GM12878 (cell line): ENCODE data around the gene MOK. TPM values are rescaled to one million over a fixed set of nuclear protein-coding genes. Genes with fewer than 3 reads are reported as not detected.

ENCODE experiments used
- ATAC-seq: fragments of 200-7000 bp; cut with Tn5 transposase; 3 replicates; pipeline ENCODE4 v1.9.1; 2020; ENCODE audit warnings: mild to moderate bottlenecking, moderate library complexity
- BruUV-seq: library from RNA; stranded (reverse); fragments of 400-500 nt; replicated peaks from 2 replicates; lab custom pipeline; 2021; lab: Mats Ljungman, UMichigan
- CTCF ChIA-PET: fragments of 300-600 bp; sonication (Branson Sonifier 250); formaldehyde crosslinking; extraction: SDS; loops from one replicate; lab custom pipeline; 2021; ENCODE audit warnings: inconsistent platforms; lab: Yijun Ruan, JAX
- POLR2A ChIA-PET: fragments of 350-600 bp; formaldehyde crosslinking; extraction: SDS; loops from one replicate; lab custom pipeline; 2021; ENCODE audit warnings: inconsistent platforms; lab: Charles Lee
- RAD21 ChIA-PET: fragments of 300-600 bp; sonication (Branson Sonifier 250); formaldehyde crosslinking; loops from one replicate; lab custom pipeline; 2023; ENCODE audit warnings: antibody characterized with exemption; ENCODE audit not compliant: unreplicated experiment; lab: Charles Lee
- SMC1A ChIA-PET: fragments of 300-600 bp; sonication (Branson Sonifier 250); formaldehyde crosslinking; loops from one replicate; lab custom pipeline; 2023; ENCODE audit not compliant: unreplicated experiment, uncharacterized antibody; lab: Charles Lee
- DNase-seq: peaks from one replicate; pipeline ENCODE4 v3.0.0-alpha.2; 2011; ENCODE audit warnings: low read depth, low spot score
- FAIRE-seq: peaks from 3 replicates; lab custom pipeline; 2011; peaks lifted over from hg19 to GRCh38; lab: Jason Lieb, UNC
- H2AFZ ChIP-seq: 2 replicates; pipeline ENCODE4 v1.6.0; 2011; ENCODE audit warnings: low read depth, low read length, control low read depth; ENCODE audit not compliant: control insufficient read depth
- H3K27ac ChIP-seq: 2 replicates; pipeline ENCODE4 v1.5.1; 2011; ENCODE audit warnings: control low read depth; ENCODE audit not compliant: control insufficient read depth, insufficient read depth
- H3K27me3 ChIP-seq, 2 experiments: replicated peaks in 1 of 2; 2 replicates each; pipeline versions ENCODE4 v1.6.0 to v1.6.1; 2011; ENCODE audit warnings: low read length in 1 of 2; ENCODE audit not compliant: control insufficient read depth in 2 of 2, insufficient read depth in 2 of 2
- H3K36me3 ChIP-seq, 2 experiments: 2 replicates each; pipeline ENCODE4 v1.5.1; 2011; ENCODE audit warnings: low read length in 1 of 2; ENCODE audit not compliant: control insufficient read depth in 2 of 2, insufficient read depth in 2 of 2
- H3K4me1 ChIP-seq: 2 replicates; pipeline ENCODE4 v1.6.1; 2011; ENCODE audit warnings: mild to moderate bottlenecking, low read length, moderate library complexity, mixed read lengths; ENCODE audit not compliant: control insufficient read depth, insufficient read depth
- H3K4me2 ChIP-seq: 2 replicates; pipeline ENCODE4 v1.6.0; 2011; ENCODE audit warnings: control low read depth; ENCODE audit not compliant: control insufficient read depth, insufficient read depth
- H3K4me3 ChIP-seq: fragments of 200-600 bp; sonication (generic); 2 replicates; pipeline ENCODE4 v1.5.1; 2016
- H3K79me2 ChIP-seq: 2 replicates; pipeline ENCODE4 v1.6.0; 2011; ENCODE audit warnings: low read length; ENCODE audit not compliant: control insufficient read depth, insufficient read depth
- H3K9ac ChIP-seq: 2 replicates; pipeline ENCODE4 v1.8.0; 2011; ENCODE audit warnings: low read length, control low read depth, mixed read lengths; ENCODE audit not compliant: control insufficient read depth, insufficient read depth
- H3K9me3 ChIP-seq: replicated peaks from 3 replicates; pipeline ENCODE4 v1.5.1; 2011; ENCODE audit warnings: mild to moderate bottlenecking, low read length; ENCODE audit not compliant: control insufficient read depth, insufficient read depth
- H4K20me1 ChIP-seq: 2 replicates; pipeline ENCODE4 v1.6.0; 2011; ENCODE audit not compliant: control insufficient read depth, insufficient read depth
- BCL11A ChIP-seq: IDR thresholded peaks from 2 replicates; pipeline ENCODE4 v1.6.1; 2011; ENCODE audit warnings: low read depth, low read length
- CBFB ChIP-seq: IDR thresholded peaks from 2 replicates; pipeline ENCODE4 v1.6.1; 2016; ENCODE audit warnings: antibody characterized with exemption, low read depth
- IRF4 ChIP-seq: IDR thresholded peaks from 2 replicates; pipeline ENCODE4 v1.6.1; 2011; ENCODE audit warnings: low read depth, low read length
- MTA2 ChIP-seq: fragments of 450-650 bp; IDR thresholded peaks from 2 replicates; pipeline ENCODE4 v1.6.1; 2016; ENCODE audit warnings: low read depth, mild to moderate bottlenecking, moderate library complexity
- MTA3 ChIP-seq: IDR thresholded peaks from 2 replicates; pipeline ENCODE4 v1.6.1; 2012; ENCODE audit warnings: low read length, inconsistent platforms, borderline replicate concordance
- STAT1 ChIP-seq: fragments of 450-650 bp; conservative IDR thresholded peaks from 2 replicates; pipeline ENCODE4 v1.6.1; 2014; ENCODE audit warnings: antibody characterized with exemption, mild to moderate bottlenecking
- TBL1XR1 ChIP-seq: IDR thresholded peaks from 2 replicates; pipeline ENCODE4 v1.6.1; 2012; ENCODE audit warnings: low read depth, low read length, improper control_type of control experiment
- WGBS: methylation state at CpG from one replicate; pipeline ENCODE4 v1.1.6; 2016; ENCODE audit warnings: low lambda C conversion rate; ENCODE audit not compliant: insufficient replicate concordance, insufficient coverage; ENCODE audit errors: missing lambda C conversion rate; 5-methylcytosine and 5-hydroxymethylcytosine counted together
- in situ Hi-C: fragments of 300-500 bp; cut with MboI; formaldehyde crosslinking; loops from 9 replicates; pipeline ENCODE4 v1.14.3; 2018; ENCODE audit warnings: mixed read lengths
- intact Hi-C: fragments of 100-400 bp; cut with micrococcal nuclease; formaldehyde crosslinking; loops from one replicate; pipeline ENCODE4 v1.14.2; 2022; ENCODE audit not compliant: unreplicated experiment
- polyA plus RNA-seq, 11 experiments: library from polyadenylated mRNA; depleted of rRNA in 4 of 11; unstranded in 6 of 11; stranded (reverse) in 5 of 11; fragments of >200 nt; fragmentation: Nextera tagmentation in 4 of 11; fragmentation: Illumina TruSeq in 1 of 11; extraction: Ambion mirVana in 4 of 11; extraction: Trizol in 1 of 11; gene quantifications; 1 replicate in 1 of 11; 2 replicates in 10 of 11; pipeline versions ENCODE4 v1.2.1 to v1.2.3, GENCODE V29; 2011 to 2016; ENCODE audit warnings: inconsistent platforms in 2 of 11, missing spikeins in 2 of 11, low read depth in 1 of 11
- total RNA-seq, 4 experiments: library from RNA; depleted of rRNA in 3 of 4; stranded (reverse); fragments of >200 nt in 3 of 4; fragmentation: Illumina TruSeq in 1 of 4; extraction: Trizol in 1 of 4; gene quantifications; 2 replicates each; pipeline versions ENCODE4 v1.2.1 to v1.2.3, GENCODE V29; 2013 to 2021
- TF ChIP-seq, protein P1 (sequence below): fragments of 450-650 bp; IDR thresholded peaks from 2 replicates; pipeline ENCODE4 v1.6.1; 2018; ENCODE audit warnings: borderline replicate concordance, mild to moderate bottlenecking; ENCODE audit not compliant: partially characterized antibody
- TF ChIP-seq, protein P2 (sequence below): fragments of 450-650 bp; IDR thresholded peaks from 2 replicates; pipeline ENCODE4 v1.6.1; 2017; ENCODE audit warnings: mild to moderate bottlenecking, low read depth, inconsistent platforms; ENCODE audit not compliant: poor library complexity, severe bottlenecking
- TF ChIP-seq, protein P3 (sequence below): fragments of 450-650 bp; formaldehyde crosslinking; IDR thresholded peaks from 2 replicates; pipeline ENCODE4 v1.4.0; 2022; ENCODE audit warnings: mild to moderate bottlenecking, moderate library complexity
- TF ChIP-seq, protein P4 (sequence below): fragments of 450-650 bp; formaldehyde crosslinking; IDR thresholded peaks from 2 replicates; pipeline ENCODE4 v1.5.0; 2022; ENCODE audit warnings: mild to moderate bottlenecking, missing genetic modification characterization

MOK gene
- total and polyA plus RNA-seq, 10 of the 15 experiments (the other 5 are each of a cell fraction or from before 2014, with no cell fraction given), result 0.10 to 3.0 (median 1.4) TPM

DNA sequence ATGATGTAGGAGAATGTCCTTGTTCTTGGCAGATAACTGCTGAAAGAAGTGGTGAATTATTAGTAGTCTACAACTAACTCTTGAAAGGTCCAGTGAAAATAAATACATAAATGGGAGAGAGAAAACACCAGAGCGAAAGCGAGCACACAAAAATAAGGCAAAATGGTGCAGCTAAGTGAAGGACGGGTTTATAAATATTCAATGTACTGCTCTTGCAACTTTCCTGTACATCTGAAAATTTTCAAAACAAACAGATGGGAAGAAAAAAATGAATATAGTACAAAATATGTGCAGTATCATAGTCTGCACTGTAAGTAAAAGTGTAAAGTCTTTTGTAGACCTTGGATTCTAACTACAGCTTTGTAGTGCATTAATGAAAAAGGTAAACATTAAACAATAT lies 1.3 kb downstream of the MOK start:
- TF ChIP-seq, protein P1, sequence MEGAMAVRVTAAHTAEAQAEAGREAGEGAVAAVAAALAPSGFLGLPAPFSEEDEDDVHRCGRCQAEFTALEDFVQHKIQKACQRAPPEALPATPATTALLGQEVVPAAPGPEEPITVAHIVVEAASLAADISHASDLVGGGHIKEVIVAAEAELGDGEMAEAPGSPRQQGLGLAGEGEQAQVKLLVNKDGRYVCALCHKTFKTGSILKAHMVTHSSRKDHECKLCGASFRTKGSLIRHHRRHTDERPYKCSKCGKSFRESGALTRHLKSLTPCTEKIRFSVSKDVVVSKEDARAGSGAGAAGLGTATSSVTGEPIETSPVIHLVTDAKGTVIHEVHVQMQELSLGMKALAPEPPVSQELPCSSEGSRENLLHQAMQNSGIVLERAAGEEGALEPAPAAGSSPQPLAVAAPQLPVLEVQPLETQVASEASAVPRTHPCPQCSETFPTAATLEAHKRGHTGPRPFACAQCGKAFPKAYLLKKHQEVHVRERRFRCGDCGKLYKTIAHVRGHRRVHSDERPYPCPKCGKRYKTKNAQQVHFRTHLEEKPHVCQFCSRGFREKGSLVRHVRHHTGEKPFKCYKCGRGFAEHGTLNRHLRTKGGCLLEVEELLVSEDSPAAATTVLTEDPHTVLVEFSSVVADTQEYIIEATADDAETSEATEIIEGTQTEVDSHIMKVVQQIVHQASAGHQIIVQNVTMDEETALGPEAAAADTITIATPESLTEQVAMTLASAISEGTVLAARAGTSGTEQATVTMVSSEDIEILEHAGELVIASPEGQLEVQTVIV, result no peak
- no peak for TF ChIP-seq BCL11A
- TF ChIP-seq, protein P2, sequence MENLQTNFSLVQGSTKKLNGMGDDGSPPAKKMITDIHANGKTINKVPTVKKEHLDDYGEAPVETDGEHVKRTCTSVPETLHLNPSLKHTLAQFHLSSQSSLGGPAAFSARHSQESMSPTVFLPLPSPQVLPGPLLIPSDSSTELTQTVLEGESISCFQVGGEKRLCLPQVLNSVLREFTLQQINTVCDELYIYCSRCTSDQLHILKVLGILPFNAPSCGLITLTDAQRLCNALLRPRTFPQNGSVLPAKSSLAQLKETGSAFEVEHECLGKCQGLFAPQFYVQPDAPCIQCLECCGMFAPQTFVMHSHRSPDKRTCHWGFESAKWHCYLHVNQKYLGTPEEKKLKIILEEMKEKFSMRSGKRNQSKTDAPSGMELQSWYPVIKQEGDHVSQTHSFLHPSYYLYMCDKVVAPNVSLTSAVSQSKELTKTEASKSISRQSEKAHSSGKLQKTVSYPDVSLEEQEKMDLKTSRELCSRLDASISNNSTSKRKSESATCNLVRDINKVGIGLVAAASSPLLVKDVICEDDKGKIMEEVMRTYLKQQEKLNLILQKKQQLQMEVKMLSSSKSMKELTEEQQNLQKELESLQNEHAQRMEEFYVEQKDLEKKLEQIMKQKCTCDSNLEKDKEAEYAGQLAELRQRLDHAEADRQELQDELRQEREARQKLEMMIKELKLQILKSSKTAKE, result no peak
- TF ChIP-seq TBL1XR1, result no peak
- TF ChIP-seq MTA2, result no peak
- TF ChIP-seq, protein P3, sequence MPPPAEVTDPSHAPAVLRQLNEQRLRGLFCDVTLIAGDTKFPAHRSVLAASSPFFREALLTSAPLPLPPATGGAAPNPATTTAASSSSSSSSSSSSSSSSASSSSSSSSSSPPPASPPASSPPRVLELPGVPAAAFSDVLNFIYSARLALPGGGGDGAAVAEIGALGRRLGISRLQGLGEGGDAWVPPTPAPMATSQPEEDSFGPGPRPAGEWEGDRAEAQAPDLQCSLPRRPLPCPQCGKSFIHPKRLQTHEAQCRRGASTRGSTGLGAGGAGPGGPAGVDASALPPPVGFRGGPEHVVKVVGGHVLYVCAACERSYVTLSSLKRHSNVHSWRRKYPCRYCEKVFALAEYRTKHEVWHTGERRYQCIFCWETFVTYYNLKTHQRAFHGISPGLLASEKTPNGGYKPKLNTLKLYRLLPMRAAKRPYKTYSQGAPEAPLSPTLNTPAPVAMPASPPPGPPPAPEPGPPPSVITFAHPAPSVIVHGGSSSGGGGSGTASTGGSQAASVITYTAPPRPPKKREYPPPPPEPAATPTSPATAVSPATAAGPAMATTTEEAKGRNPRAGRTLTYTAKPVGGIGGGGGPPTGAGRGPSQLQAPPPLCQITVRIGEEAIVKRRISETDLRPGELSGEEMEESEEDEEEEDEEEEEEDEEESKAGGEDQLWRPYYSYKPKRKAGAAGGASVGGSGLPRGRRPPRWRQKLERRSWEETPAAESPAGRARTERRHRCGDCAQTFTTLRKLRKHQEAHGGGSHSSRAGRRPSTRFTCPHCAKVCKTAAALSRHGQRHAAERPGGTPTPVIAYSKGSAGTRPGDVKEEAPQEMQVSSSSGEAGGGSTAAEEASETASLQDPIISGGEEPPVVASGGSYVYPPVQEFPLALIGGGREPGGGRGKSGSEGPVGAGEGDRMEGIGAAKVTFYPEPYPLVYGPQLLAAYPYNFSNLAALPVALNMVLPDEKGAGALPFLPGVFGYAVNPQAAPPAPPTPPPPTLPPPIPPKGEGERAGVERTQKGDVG (CRISPR knock-in tag), result no peak
- TF ChIP-seq CBFB, result no peak
- TF ChIP-seq, protein P4, sequence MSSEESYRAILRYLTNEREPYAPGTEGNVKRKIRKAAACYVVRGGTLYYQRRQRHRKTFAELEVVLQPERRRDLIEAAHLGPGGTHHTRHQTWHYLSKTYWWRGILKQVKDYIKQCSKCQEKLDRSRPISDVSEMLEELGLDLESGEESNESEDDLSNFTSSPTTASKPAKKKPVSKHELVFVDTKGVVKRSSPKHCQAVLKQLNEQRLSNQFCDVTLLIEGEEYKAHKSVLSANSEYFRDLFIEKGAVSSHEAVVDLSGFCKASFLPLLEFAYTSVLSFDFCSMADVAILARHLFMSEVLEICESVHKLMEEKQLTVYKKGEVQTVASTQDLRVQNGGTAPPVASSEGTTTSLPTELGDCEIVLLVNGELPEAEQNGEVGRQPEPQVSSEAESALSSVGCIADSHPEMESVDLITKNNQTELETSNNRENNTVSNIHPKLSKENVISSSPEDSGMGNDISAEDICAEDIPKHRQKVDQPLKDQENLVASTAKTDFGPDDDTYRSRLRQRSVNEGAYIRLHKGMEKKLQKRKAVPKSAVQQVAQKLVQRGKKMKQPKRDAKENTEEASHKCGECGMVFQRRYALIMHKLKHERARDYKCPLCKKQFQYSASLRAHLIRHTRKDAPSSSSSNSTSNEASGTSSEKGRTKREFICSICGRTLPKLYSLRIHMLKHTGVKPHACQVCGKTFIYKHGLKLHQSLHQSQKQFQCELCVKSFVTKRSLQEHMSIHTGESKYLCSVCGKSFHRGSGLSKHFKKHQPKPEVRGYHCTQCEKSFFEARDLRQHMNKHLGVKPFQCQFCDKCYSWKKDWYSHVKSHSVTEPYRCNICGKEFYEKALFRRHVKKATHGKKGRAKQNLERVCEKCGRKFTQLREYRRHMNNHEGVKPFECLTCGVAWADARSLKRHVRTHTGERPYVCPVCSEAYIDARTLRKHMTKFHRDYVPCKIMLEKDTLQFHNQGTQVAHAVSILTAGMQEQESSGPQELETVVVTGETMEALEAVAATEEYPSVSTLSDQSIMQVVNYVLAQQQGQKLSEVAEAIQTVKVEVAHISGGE (CRISPR knock-in tag), result no peak
- TF ChIP-seq MTA3, result no peak
- TF ChIP-seq IRF4, result no peak
- no peak for TF ChIP-seq STAT1
- Histone ChIP-seq H3K36me3 (no peaks in the 10 kb centered on the region), H3K27ac (no peak overlapping the region), H3K27me3 (no peaks in the 10 kb centered on the region), H2AFZ (no peak overlapping the region), H3K4me2 (no peak overlapping the region), H3K4me3 (no peak overlapping the region), H4K20me1 (no peaks in the 10 kb centered on the region), H3K9me3 (no peaks in the 10 kb centered on the region), H3K4me1 (no peaks in the 10 kb centered on the region; the same call in 1 of the 2 replicates), H3K79me2 (no peaks in the 10 kb centered on the region), H3K9ac (no peak overlapping the region)
- RAD21 ChIA-PET, result interaction anchor here (1.0 to 1.9 kb wide), 2 partner anchors 11 to 312 kb away, joined by 5 to 8 read pairs; no protein-coding TSS in a partner anchor
- POLR2A ChIA-PET, result interaction anchor here (0.5 to 0.6 kb wide), 2 partner anchors 15 to 104 kb away, joined by 3 read pairs; no protein-coding TSS in a partner anchor
- BruUV-seq, result no TSS peak
- FAIRE-seq (no peak), DNase-seq (no peak), ATAC-seq (no peak)
- CTCF ChIA-PET, result interaction anchor here (1.2 to 3.2 kb wide), 2 partner anchors 11 to 13 kb away, joined by 4 to 19 read pairs; no protein-coding TSS in a partner anchor
- intact Hi-C loops, result no loop called here
- in situ Hi-C loops, result loop anchor here (25.0 kb wide), 1 partner anchor 541 kb away; the partner anchor contains the start of gene PPP2R5C
- 97% methylated on average over 3 of the region's 3 CpGs for WGBS
- SMC1A ChIA-PET, result interaction anchor here (1.8 to 3.1 kb wide), 2 partner anchors 11 to 342 kb away, joined by 5 to 15 read pairs; no protein-coding TSS in a partner anchor
